ENCODE results near the gene ZRANB1.

The ZRANB1 gene

DNA sequence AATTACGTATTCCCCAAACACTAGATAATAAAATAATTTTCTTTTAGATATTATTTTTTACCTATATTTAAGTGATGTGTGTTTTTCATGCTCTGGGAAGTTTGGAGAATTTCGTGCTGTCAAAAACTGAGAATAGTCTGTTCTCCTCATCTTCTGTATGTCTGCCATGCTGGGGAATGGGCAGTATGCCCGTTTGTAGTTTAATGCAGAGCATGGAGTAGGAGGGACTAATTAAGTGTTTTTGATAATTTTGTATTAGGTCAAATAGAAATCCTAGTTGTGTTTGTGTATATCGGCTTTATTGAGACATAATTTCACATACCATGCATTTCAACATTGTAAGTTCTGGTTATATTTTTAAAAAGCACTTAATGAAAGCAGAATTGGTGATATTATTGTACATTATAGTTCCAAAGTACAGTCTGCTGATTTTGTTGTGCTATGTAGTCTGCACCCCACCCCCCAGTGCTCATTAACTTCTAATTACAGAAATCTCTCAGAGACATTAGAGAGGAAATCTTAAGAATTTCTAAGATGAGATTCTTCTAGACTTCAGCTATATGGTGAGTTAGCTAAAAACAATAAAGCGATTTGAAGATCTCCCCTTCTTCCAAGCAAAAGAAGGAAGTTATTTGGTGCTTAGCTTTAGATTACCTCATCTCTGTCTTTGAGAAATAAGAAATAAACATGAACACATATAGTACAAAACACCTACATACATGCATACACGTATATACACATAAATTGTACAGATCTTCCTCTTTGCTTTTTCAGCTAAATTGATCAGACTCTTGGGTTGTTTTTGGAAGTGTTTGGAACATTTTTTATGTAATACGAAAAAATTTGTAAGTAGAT, 22.2 kb downstream of the ZRANB1 start:
- DNase-seq (ENCODE audit: extremely low read depth, low read depth), result no peak
- TF ChIP-seq, protein P1, sequence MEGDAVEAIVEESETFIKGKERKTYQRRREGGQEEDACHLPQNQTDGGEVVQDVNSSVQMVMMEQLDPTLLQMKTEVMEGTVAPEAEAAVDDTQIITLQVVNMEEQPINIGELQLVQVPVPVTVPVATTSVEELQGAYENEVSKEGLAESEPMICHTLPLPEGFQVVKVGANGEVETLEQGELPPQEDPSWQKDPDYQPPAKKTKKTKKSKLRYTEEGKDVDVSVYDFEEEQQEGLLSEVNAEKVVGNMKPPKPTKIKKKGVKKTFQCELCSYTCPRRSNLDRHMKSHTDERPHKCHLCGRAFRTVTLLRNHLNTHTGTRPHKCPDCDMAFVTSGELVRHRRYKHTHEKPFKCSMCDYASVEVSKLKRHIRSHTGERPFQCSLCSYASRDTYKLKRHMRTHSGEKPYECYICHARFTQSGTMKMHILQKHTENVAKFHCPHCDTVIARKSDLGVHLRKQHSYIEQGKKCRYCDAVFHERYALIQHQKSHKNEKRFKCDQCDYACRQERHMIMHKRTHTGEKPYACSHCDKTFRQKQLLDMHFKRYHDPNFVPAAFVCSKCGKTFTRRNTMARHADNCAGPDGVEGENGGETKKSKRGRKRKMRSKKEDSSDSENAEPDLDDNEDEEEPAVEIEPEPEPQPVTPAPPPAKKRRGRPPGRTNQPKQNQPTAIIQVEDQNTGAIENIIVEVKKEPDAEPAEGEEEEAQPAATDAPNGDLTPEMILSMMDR (IDR thresholded peaks at IDR 0.05; ENCODE audit: low read depth, low read length), result no peak

DNA sequence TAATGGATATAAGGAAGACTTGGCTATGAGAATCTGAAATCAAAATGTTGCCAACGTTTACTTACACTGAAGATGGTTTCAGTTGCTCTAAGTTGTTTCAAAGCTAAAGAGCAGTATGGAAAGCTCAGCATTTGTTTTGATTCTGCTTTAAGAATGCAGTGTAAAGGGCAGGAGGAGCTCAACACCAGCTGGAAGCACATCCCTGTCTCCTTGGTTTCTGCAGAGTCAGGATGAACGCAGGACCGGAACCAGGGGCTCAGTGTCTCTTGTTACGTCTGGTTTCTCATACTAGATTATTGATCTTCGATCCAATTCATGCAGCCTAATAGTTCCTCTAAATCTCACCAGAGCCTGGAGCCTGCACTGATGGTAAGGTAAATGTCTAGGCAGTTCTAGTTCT, 24.1 kb downstream of the ZRANB1 start:
- TF ChIP-seq, protein P1 (IDR thresholded peaks at IDR 0.05; ENCODE audit: low read depth, low read length), result no peak
- DNase-seq (ENCODE audit: extremely low read depth, low read depth), result no peak

DNA sequence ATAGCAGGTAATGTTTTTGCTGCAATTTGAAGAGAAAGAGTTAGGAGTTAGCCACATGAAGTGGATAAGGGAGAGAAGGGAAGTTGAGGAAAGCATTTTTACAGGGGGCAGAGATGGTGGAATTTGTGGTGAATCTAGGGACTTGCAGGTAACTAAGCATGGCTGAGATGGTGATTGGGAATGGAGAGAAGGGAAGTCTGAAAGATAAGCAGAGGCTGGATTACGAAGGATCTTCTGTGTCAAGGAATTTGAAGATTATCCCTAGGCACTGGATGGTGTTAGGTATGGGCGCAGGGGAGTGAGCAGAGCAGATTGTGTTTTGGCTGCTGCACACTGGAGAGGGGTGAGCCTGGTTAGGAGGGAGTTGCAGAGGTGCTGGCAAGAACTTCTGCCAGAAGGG, 25.3 kb downstream of the ZRANB1 start:
- TF ChIP-seq, protein P1 (IDR thresholded peaks at IDR 0.05; ENCODE audit: low read depth, low read length), result no peak
- DNase-seq (ENCODE audit: extremely low read depth, low read depth), result no peak

DNA sequence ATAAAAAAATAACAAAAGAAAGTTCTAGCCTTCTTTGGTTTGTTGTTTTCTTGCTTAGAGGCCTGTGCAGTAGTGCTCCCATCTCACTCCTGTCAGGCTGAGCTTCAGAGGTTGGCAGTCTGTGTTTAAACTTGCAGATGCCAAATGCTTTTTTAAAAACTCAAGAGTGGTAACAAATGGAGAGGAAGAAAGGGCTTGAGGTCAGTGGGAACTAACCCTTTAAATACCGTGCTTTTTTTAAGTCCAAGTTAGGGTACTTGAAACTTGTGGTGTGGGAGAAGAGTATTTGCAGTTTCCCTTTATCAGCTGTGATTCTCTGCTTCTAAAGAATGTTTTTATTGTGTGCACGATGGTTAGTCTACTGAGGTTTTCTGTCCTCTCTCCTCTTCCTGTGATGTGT, 29.4 kb downstream of the ZRANB1 start:
- TF ChIP-seq, protein P1 (IDR thresholded peaks at IDR 0.05; ENCODE audit: low read depth, low read length), result no peak
- no peak for DNase-seq (ENCODE audit: extremely low read depth, low read depth)

DNA sequence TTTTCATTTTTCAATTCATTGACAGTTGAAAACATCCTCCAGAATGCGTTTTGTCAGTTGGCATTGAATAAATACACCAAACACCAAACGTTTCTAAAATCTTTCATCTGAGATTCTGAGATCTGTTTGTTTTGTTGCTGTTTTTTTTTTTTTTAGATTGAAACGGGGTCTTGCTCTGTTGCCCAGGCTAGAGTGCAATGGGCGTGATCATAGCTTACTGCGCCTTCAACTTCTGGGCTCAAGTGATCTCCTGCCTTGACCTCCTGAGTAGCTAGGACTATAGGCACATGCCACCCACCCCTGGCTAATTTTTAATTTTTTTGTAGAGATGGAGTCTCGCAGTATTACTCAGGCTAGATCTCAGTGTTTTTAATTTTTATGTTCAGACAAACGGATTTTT, 30.7 kb downstream of the ZRANB1 start:
- DNase-seq (ENCODE audit: extremely low read depth, low read depth), result no peak
- TF ChIP-seq, protein P1 (IDR thresholded peaks at IDR 0.05; ENCODE audit: low read depth, low read length), result no peak

DNA sequence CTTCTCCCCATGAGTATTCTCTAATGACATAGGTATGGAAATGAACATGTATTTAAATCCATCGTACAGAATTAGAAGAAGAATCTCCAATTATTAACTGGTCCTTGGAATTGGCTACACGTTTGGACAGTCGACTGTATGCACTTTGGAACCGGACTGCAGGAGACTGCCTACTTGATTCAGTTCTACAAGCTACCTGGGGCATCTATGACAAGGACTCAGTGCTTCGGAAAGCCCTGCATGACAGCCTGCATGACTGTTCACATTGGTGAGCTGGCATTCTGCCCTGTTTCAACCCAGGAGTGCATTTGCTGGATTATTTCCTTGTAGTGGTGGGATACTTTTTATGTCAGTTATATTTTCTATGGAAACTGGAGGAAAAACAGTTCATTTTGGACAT, 32.2 kb downstream of the ZRANB1 start:
- TF ChIP-seq, protein P1 (IDR thresholded peaks at IDR 0.05; ENCODE audit: low read depth, low read length), result no peak
- DNase-seq (ENCODE audit: extremely low read depth, low read depth), result no peak

DNA sequence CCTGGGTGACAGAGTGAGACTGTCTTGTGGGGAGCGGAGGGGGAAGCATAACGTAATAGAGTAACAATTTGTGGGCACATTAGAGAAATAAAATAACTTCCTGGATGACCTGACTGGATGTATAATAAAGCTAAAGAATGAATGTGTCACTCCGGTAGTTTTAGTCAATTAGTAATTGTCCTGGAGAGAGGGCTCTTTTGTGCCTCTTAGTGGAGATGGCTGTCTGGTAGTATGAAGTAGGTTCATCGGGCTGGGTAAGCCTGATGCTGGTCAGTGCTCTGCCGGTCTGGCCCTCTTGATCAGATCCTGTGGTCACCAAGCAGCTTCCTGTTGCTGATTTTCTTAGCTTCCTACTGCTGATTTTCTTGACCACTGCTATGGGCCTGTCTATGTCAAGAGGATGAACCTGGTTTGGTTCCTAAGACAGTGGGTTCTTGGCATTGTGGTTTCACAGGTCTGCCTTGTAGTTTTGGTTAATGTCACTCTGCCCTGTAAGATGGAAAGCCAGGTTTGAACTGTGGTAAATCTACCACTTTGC, 34.1 kb downstream of the ZRANB1 start:
- TF ChIP-seq, protein P1 (IDR thresholded peaks at IDR 0.05; ENCODE audit: low read depth, low read length), result no peak

More for the DNA sequence above, 34.1 kb downstream of the ZRANB1 start:
- no peak for DNase-seq (ENCODE audit: extremely low read depth, low read depth)

Data from AG09319 (cell line).